Breast epithelium (tissue), 4 donors: ENCODE data around the gene ZC2HC1B. TPM values are rescaled to one million over a fixed set of nuclear protein-coding genes. Genes with fewer than 3 reads are reported as not detected.
A peak's percentile ranks its signal among the peaks of the same experiment; 100 is the strongest.

ENCODE experiments used
- DNase-seq, 2 donors: peaks; one replicate each; pipeline ENCODE4 v3.0.0-alpha.2; 2019; ENCODE audit warnings: low spot score in 2 of 2
- H3K27ac ChIP-seq, 2 donors: fragments of 200-600 bp; sonication (generic) in 1 of 2; one replicate each; pipeline ENCODE4 v1.5.1; 2016 to 2019; ENCODE audit warnings: mild to moderate bottlenecking in 1 of 2
- H3K27me3 ChIP-seq, 2 donors: fragments of 200-600 bp; sonication (generic) in 1 of 2; one replicate each; pipeline versions ENCODE4 v1.5.1 to v1.6.0; 2017 to 2019; ENCODE audit warnings: control low read depth in 1 of 2, mild to moderate bottlenecking in 1 of 2
- H3K36me3 ChIP-seq: fragments of 200-600 bp; one replicate; pipeline ENCODE4 v1.5.1; 2019
- H3K4me1 ChIP-seq, 2 donors: fragments of 200-600 bp; sonication (generic); one replicate each; pipeline ENCODE4 v1.5.1; 2016 to 2019; ENCODE audit warnings: control low read depth in 1 of 2
- H3K4me3 ChIP-seq, 3 donors: fragments of 200-600 bp; sonication (generic); 1 replicate in 2 of 3; 2 replicates in 1 of 3; pipeline ENCODE4 v1.5.1; 2016 to 2019; ENCODE audit warnings: mild to moderate bottlenecking in 3 of 3, moderate library complexity in 2 of 3
- H3K9me3 ChIP-seq, 2 donors: fragments of 200-600 bp; sonication (generic) in 1 of 2; one replicate each; pipeline ENCODE4 v1.5.1; 2016 to 2019; ENCODE audit warnings: control low read depth in 1 of 2
- CTCF ChIP-seq, 3 donors: fragments of 450-650 bp; IDR thresholded peaks; one replicate each; pipeline ENCODE4 v1.5.1; 2016 to 2017; ENCODE audit warnings: antibody characterized with exemption in 3 of 3, mild to moderate bottlenecking in 3 of 3, moderate library complexity in 3 of 3
- POLR2A ChIP-seq: fragments of 450-650 bp; IDR thresholded peaks from one replicate; pipeline ENCODE4 v1.6.1; 2016; ENCODE audit warnings: antibody characterized with exemption, mild to moderate bottlenecking, moderate library complexity
- POLR2AphosphoS5 ChIP-seq, 3 donors: sonication (generic); formaldehyde crosslinking; IDR thresholded peaks; one replicate each; pipeline ENCODE4 v1.6.1; 2017; ENCODE audit warnings: antibody characterized with exemption in 3 of 3
- intact Hi-C: fragments of 100-400 bp; cut with DNase I; formaldehyde crosslinking; loops from one replicate; pipeline ENCODE4 v1.15.1; 2023; ENCODE audit warnings: low total_unique reads
- total RNA-seq, 3 donors: library from RNA; depleted of rRNA; stranded (reverse); fragments of >200 nt; gene quantifications; one replicate each; pipeline ENCODE4 v1.1.0, GENCODE V29; 2016

The ZC2HC1B gene
- total RNA-seq, 3 donors from 2014 or later, result not detected

- TF ChIP-seq POLR2AphosphoS5 (IDR thresholded peaks at IDR 0.05) (no peak), POLR2A (no peak), CTCF (IDR thresholded peaks at IDR 0.05) (no peak)
- Histone ChIP-seq H3K4me3 (no peak overlapping the region), H3K27ac (no peak overlapping the region), H3K36me3 (no peaks in the 10 kb centered on the region), H3K9me3 (no peaks in the 10 kb centered on the region), H3K27me3 (no peaks in the 10 kb centered on the region), H3K4me1 (no peaks in the 10 kb centered on the region)
- no peak for DNase-seq
- intact Hi-C loops, result no loop called here
These were observed 104.8 kb downstream of the ZC2HC1B start for GRCh38 chr6:143969077-143969476.

GRCh38 chr6:143970456-143971218 is 106.4 kb downstream of the ZC2HC1B start:
- H3K27me3 ChIP-seq, result no peaks in the 10 kb centered on the region
- intact Hi-C loops, result no loop called here
- no peak overlapping the region for H3K4me3 ChIP-seq
- peak overlapping the region in 1 of 2 donors; percentile 17 for H3K27ac ChIP-seq
- no peaks in the 10 kb centered on the region for H3K36me3 ChIP-seq
- no peaks in the 10 kb centered on the region for H3K9me3 ChIP-seq
- H3K4me1 ChIP-seq, result no peaks in the 10 kb centered on the region
- TF ChIP-seq POLR2A, result no peak
- TF ChIP-seq POLR2AphosphoS5 (IDR thresholded peaks at IDR 0.05), result no peak
- no peak for TF ChIP-seq CTCF (IDR thresholded peaks at IDR 0.05)
- no peak for DNase-seq

- H3K36me3 ChIP-seq, result no peaks in the 10 kb centered on the region
- TF ChIP-seq CTCF (IDR thresholded peaks at IDR 0.05) (no peak), POLR2A (no peak), POLR2AphosphoS5 (IDR thresholded peaks at IDR 0.05) (no peak)
- H3K27me3 ChIP-seq, result no peaks in the 10 kb centered on the region
- H3K4me3 ChIP-seq, result no peak overlapping the region
- peak overlapping the region in 1 of 2 donors; percentile 17 for H3K27ac ChIP-seq
- no peaks in the 10 kb centered on the region for H3K4me1 ChIP-seq
- intact Hi-C loops, result no loop called here
- DNase-seq, result no peak
- no peaks in the 10 kb centered on the region for H3K9me3 ChIP-seq
These were observed 107.4 kb downstream of the ZC2HC1B start for GRCh38 chr6:143971482-143972205.

- no peaks in the 10 kb centered on the region for H3K4me1 ChIP-seq
- DNase-seq, result no peak
- intact Hi-C loops, result no loop called here
- H3K27ac ChIP-seq, result no peak overlapping the region
- H3K27me3 ChIP-seq, result no peaks in the 10 kb centered on the region
- TF ChIP-seq CTCF (IDR thresholded peaks at IDR 0.05) (no peak), POLR2AphosphoS5 (IDR thresholded peaks at IDR 0.05) (no peak), POLR2A (no peak)
- no peaks in the 10 kb centered on the region for H3K9me3 ChIP-seq
- H3K4me3 ChIP-seq, result no peak overlapping the region
- no peaks in the 10 kb centered on the region for H3K36me3 ChIP-seq
These were observed 109.1 kb downstream of the ZC2HC1B start for GRCh38 chr6:143973097-143973966.
